Trophoblast cell (in vitro differentiated cells and primary cell): ENCODE measurements around the gene PPRC1.

ENCODE experiments used
- DNase-seq, 2 donors: peaks; one replicate each; pipeline ENCODE4 v3.0.0-alpha.2; 2016
- H2AFZ ChIP-seq: 2 replicates; pipeline ENCODE4 v1.6.1; 2013; ENCODE audit warnings: low read length, moderate library complexity, mild to moderate bottlenecking; ENCODE audit not compliant: insufficient read depth, poor library complexity
- H2AK5ac ChIP-seq: 2 replicates; pipeline ENCODE4 v1.6.1; 2013; ENCODE audit warnings: mild to moderate bottlenecking, low read length
- H2BK120ac ChIP-seq: 2 replicates; pipeline ENCODE4 v1.6.1; 2013; ENCODE audit warnings: low read length, mild to moderate bottlenecking, moderate library complexity; ENCODE audit not compliant: insufficient read depth, poor library complexity
- H2BK12ac ChIP-seq: 2 replicates; pipeline ENCODE4 v1.6.1; 2013; ENCODE audit warnings: mild to moderate bottlenecking, low read length, moderate library complexity
- H2BK5ac ChIP-seq: 2 replicates; pipeline ENCODE4 v1.6.1; 2013; ENCODE audit warnings: low read length, low read depth, moderate library complexity, mild to moderate bottlenecking; ENCODE audit not compliant: poor library complexity
- H3K14ac ChIP-seq: 2 replicates; pipeline ENCODE4 v1.6.1; 2013; ENCODE audit warnings: mild to moderate bottlenecking, low read length
- H3K18ac ChIP-seq: 2 replicates; pipeline ENCODE4 v1.6.1; 2013; ENCODE audit warnings: mild to moderate bottlenecking, low read length
- H3K23ac ChIP-seq: 2 replicates; pipeline ENCODE4 v1.6.1; 2013; ENCODE audit warnings: low read length
- H3K27ac ChIP-seq: 2 replicates; pipeline ENCODE4 v1.5.1; 2013; ENCODE audit warnings: low read depth, mild to moderate bottlenecking, inconsistent platforms, low read length, moderate library complexity
- H3K27me3 ChIP-seq: 2 replicates; pipeline ENCODE4 v1.6.1; 2013; ENCODE audit warnings: inconsistent platforms, mild to moderate bottlenecking, low read length, moderate library complexity; ENCODE audit not compliant: insufficient read depth
- H3K36me3 ChIP-seq, 2 experiments: 1 replicate in 1 of 2; 2 replicates in 1 of 2; pipeline ENCODE4 v1.6.1; 2013; ENCODE audit warnings: low read length in 2 of 2, mild to moderate bottlenecking in 2 of 2, moderate library complexity in 1 of 2; ENCODE audit not compliant: insufficient read depth in 2 of 2, control insufficient read depth in 1 of 2
- H3K4ac ChIP-seq: 2 replicates; pipeline ENCODE4 v1.6.1; 2013; ENCODE audit warnings: low read depth, mild to moderate bottlenecking, low read length, moderate library complexity
- H3K4me1 ChIP-seq, 2 experiments: 1 replicate in 1 of 2; 2 replicates in 1 of 2; pipeline ENCODE4 v1.6.1; 2013; ENCODE audit warnings: low read length in 2 of 2, mild to moderate bottlenecking in 2 of 2, moderate library complexity in 1 of 2; ENCODE audit not compliant: insufficient read depth in 2 of 2, control insufficient read depth in 1 of 2
- H3K4me2 ChIP-seq: 2 replicates; pipeline ENCODE4 v1.6.1; 2013; ENCODE audit warnings: inconsistent platforms, mild to moderate bottlenecking, low read length, moderate library complexity
- H3K4me3 ChIP-seq: 2 replicates; pipeline ENCODE4 v1.5.1; 2013; ENCODE audit warnings: mild to moderate bottlenecking, low read depth, low read length, inconsistent platforms
- H3K79me1 ChIP-seq: one replicate; pipeline ENCODE4 v1.6.1; 2013; ENCODE audit warnings: low read length
- H3K79me2 ChIP-seq: 2 replicates; pipeline ENCODE4 v1.6.1; 2013; ENCODE audit warnings: low read length, mild to moderate bottlenecking; ENCODE audit not compliant: control insufficient read depth, insufficient read depth, poor library complexity
- H3K9ac ChIP-seq: 2 replicates; pipeline ENCODE4 v1.6.1; 2013; ENCODE audit warnings: mild to moderate bottlenecking, low read length
- H3K9me3 ChIP-seq: 2 replicates; pipeline ENCODE4 v1.6.1; 2013; ENCODE audit warnings: low read depth, mild to moderate bottlenecking, control low read depth, inconsistent platforms, low read length; ENCODE audit not compliant: insufficient read depth
- H4K12ac ChIP-seq: 2 replicates; pipeline ENCODE4 v1.6.1; 2013; ENCODE audit warnings: low read depth, mild to moderate bottlenecking, low read length, moderate library complexity
- H4K8ac ChIP-seq: 2 replicates; pipeline ENCODE4 v1.6.1; 2013; ENCODE audit warnings: low read depth, mild to moderate bottlenecking, low read length, moderate library complexity
- H4K91ac ChIP-seq: one replicate; pipeline ENCODE4 v1.6.1; 2013; ENCODE audit warnings: low read depth, mild to moderate bottlenecking, low read length, moderate library complexity
- WGBS: extraction: QIAGEN DNeasy Blood & Tissue Kit; methylation state at CpG from one replicate; pipeline ENCODE4 v1.1.7; 2013; ENCODE audit warnings: missing lambda C conversion rate; ENCODE audit not compliant: insufficient read length, insufficient coverage; ENCODE audit errors: extremely low coverage; 5-methylcytosine and 5-hydroxymethylcytosine counted together

PPRC1 gene

GRCh38 chr10:102184606-102185005, 51.8 kb downstream of the PPRC1 start:
- no peak overlapping the region for H3K23ac ChIP-seq
- no peak overlapping the region for H4K91ac ChIP-seq
- no peak overlapping the region for H3K4ac ChIP-seq
- H3K9me3 ChIP-seq = peaks cover 16% of the 10 kb centered on the region
- no CpG with 5 or more reads among the region's 2 CpGs for WGBS
- H2AFZ ChIP-seq = no peak overlapping the region
- no peak overlapping the region for H2AK5ac ChIP-seq
- H3K27me3 ChIP-seq = no peaks in the 10 kb centered on the region
- no peak overlapping the region for H3K9ac ChIP-seq
- no peak overlapping the region for H4K12ac ChIP-seq
- H3K79me2 ChIP-seq = no peaks in the 10 kb centered on the region
- H3K79me1 ChIP-seq = no peaks in the 10 kb centered on the region
- no peak overlapping the region for H3K18ac ChIP-seq
- H3K4me3 ChIP-seq = no peak overlapping the region
- H4K8ac ChIP-seq = no peak overlapping the region
- no peak overlapping the region for H2BK120ac ChIP-seq
- H3K27ac ChIP-seq = no peak overlapping the region
- H3K14ac ChIP-seq = no peak overlapping the region
- no peaks in the 10 kb centered on the region for H3K4me1 ChIP-seq
- H2BK12ac ChIP-seq = no peak overlapping the region
- H3K4me2 ChIP-seq = no peak overlapping the region
- H3K36me3 ChIP-seq = no peaks in the 10 kb centered on the region
- DNase-seq = no peak
- H2BK5ac ChIP-seq = no peak overlapping the region

- H3K79me1 ChIP-seq = no peaks in the 10 kb centered on the region
- no peak overlapping the region for H4K8ac ChIP-seq
- no peak for DNase-seq
- H3K4me3 ChIP-seq = no peak overlapping the region
- no peak overlapping the region for H2BK120ac ChIP-seq
- no peak overlapping the region for H2AFZ ChIP-seq
- no peaks in the 10 kb centered on the region for H3K4me1 ChIP-seq
- no CpG with 5 or more reads among the region's 2 CpGs for WGBS
- no peak overlapping the region for H3K14ac ChIP-seq
- H3K79me2 ChIP-seq = no peaks in the 10 kb centered on the region
- no peak overlapping the region for H4K12ac ChIP-seq
- H3K27me3 ChIP-seq = no peaks in the 10 kb centered on the region
- H3K18ac ChIP-seq = no peak overlapping the region
- no peak overlapping the region for H4K91ac ChIP-seq
- peaks cover 18% of the 10 kb centered on the region for H3K9me3 ChIP-seq
- no peak overlapping the region for H2AK5ac ChIP-seq
- no peak overlapping the region for H3K4ac ChIP-seq
- no peak overlapping the region for H3K27ac ChIP-seq
- no peak overlapping the region for H3K4me2 ChIP-seq
- H2BK12ac ChIP-seq = no peak overlapping the region
- no peak overlapping the region for H2BK5ac ChIP-seq
- H3K23ac ChIP-seq = no peak overlapping the region
- H3K9ac ChIP-seq = no peak overlapping the region
- H3K36me3 ChIP-seq = no peaks in the 10 kb centered on the region
Measured at GRCh38 chr10:102185272-102185671, 52.4 kb downstream of the PPRC1 start.

GRCh38 chr10:102185811-102186527, 53.1 kb downstream of the PPRC1 start:
- Histone ChIP-seq H3K27ac (no peak overlapping the region), H2BK12ac (no peak overlapping the region), H3K9ac (no peak overlapping the region), H3K9me3 (peaks cover 20% of the 10 kb centered on the region), H4K8ac (no peak overlapping the region), H3K4ac (no peak overlapping the region), H3K18ac (no peak overlapping the region), H3K36me3 (no peaks in the 10 kb centered on the region), H3K4me1 (no peaks in the 10 kb centered on the region), H3K4me2 (no peak overlapping the region), H3K23ac (no peak overlapping the region), H2BK120ac (no peak overlapping the region), H2BK5ac (no peak overlapping the region), H2AFZ (no peak overlapping the region), H3K79me2 (no peaks in the 10 kb centered on the region), H3K4me3 (no peak overlapping the region), H3K79me1 (no peaks in the 10 kb centered on the region), H3K27me3 (no peaks in the 10 kb centered on the region), H4K91ac (no peak overlapping the region), H4K12ac (no peak overlapping the region), H3K14ac (no peak overlapping the region), H2AK5ac (no peak overlapping the region)
- no peak for DNase-seq
- whole genome bisulfite sequencing = no CpG with 5 or more reads among the region's 15 CpGs

GRCh38 chr10:102188298-102188940, 55.6 kb downstream of the PPRC1 start:
- Histone ChIP-seq H3K14ac (no peak overlapping the region), H3K18ac (no peak overlapping the region), H3K79me1 (no peaks in the 10 kb centered on the region), H4K8ac (no peak overlapping the region), H3K27ac (no peak overlapping the region), H3K9ac (no peak overlapping the region), H3K23ac (no peak overlapping the region), H3K79me2 (no peaks in the 10 kb centered on the region), H3K36me3 (no peaks in the 10 kb centered on the region), H3K4me2 (no peak overlapping the region), H2AFZ (no peak overlapping the region), H3K4me3 (no peak overlapping the region), H3K9me3 (peaks cover 31% of the 10 kb centered on the region), H2BK5ac (no peak overlapping the region), H4K91ac (no peak overlapping the region), H2BK120ac (no peak overlapping the region), H2BK12ac (no peak overlapping the region), H3K4me1 (no peaks in the 10 kb centered on the region), H2AK5ac (no peak overlapping the region), H3K27me3 (no peaks in the 10 kb centered on the region), H4K12ac (no peak overlapping the region), H3K4ac (no peak overlapping the region)
- no peak for DNase-seq
- no CpG with 5 or more reads among the region's 3 CpGs for WGBS
